IPS DF 19.7 (cell line): ENCODE measurements around the gene PMS2.
"Not testable (repeated sequence)": the region's sequence is repeated elsewhere in the genome, so short reads cannot be mapped to it uniquely, and the experiment has no call there.

ENCODE experiments used
- DNase-seq: peaks from one replicate; pipeline ENCODE4 v3.0.0-alpha.2; 2013; ENCODE audit warnings: low read depth, low spot score

PMS2 gene

GRCh38 chr7:6008668-6009611 lies at the start of gene PMS2, which contains the start of gene AIMP2:
Gene PMS2 (minus strand): TSS chr7:6009049. CDS start chr7:6009019, 30 bp downstream.
Gene AIMP2 (plus strand): TSS chr7:6009272. CDS start chr7:6009364, 92 bp downstream.
- DNase-seq, result peak; percentile 97

GRCh38 chr7:6057316-6058129 lies 48.7 kb upstream of the PMS2 start:
- no peak for DNase-seq

GRCh38 chr7:6056616-6057015 lies 47.8 kb upstream of the PMS2 start:
- no peak for DNase-seq

- DNase-seq, result not testable (repeated sequence)
Observed at GRCh38 chr7:6051185-6051584, 42.3 kb upstream of the PMS2 start.

GRCh38 chr7:6049780-6050179 lies 40.9 kb upstream of the PMS2 start:
- DNase-seq, result no peak

- DNase-seq, result no peak
Observed at GRCh38 chr7:6035686-6036085, 26.8 kb upstream of the PMS2 start.

GRCh38 chr7:6035165-6035564 lies 26.3 kb upstream of the PMS2 start:
- DNase-seq, result no peak

GRCh38 chr7:6032641-6033040 lies 23.8 kb upstream of the PMS2 start:
- no peak for DNase-seq

GRCh38 chr7:6032167-6032566 lies 23.3 kb upstream of the PMS2 start:
- no peak for DNase-seq

- no peak for DNase-seq
Observed at GRCh38 chr7:6031567-6031966, 22.7 kb upstream of the PMS2 start.

GRCh38 chr7:6030988-6031387 lies 22.1 kb upstream of the PMS2 start, which contains the start of gene ANKRD61:
Gene ANKRD61 (plus strand): TSS chr7:6031376. CDS start chr7:6031376, 0 bp downstream.
- DNase-seq, result no peak

- DNase-seq, result no peak
Observed at GRCh38 chr7:6028563-6028962, 19.7 kb upstream of the PMS2 start.

- no peak for DNase-seq
Observed at GRCh38 chr7:6027806-6028365, 19.0 kb upstream of the PMS2 start.

- DNase-seq, result no peak
Observed at GRCh38 chr7:6026820-6027311, 18.0 kb upstream of the PMS2 start.

GRCh38 chr7:6026011-6026819 lies 17.4 kb upstream of the PMS2 start:
- DNase-seq, result peak; percentile 23

GRCh38 chr7:6023974-6024435 lies 15.2 kb upstream of the PMS2 start:
- no peak for DNase-seq

- DNase-seq, result no peak
Observed at GRCh38 chr7:6022707-6023106, 13.9 kb upstream of the PMS2 start.

- no peak for DNase-seq
Observed at GRCh38 chr7:6020371-6021286, 11.8 kb upstream of the PMS2 start.

GRCh38 chr7:6016653-6016966 lies 7.8 kb upstream of the PMS2 start:
- no peak for DNase-seq
